T-helper 1 cell treated with Interleukin-12 subunit alpha and Interleukin-12 subunit beta and Interleukin-4 antibody, amounts not matched to agents 30 μg/mL and 1 μg/mL, for 36 hours (primary cell): ENCODE data around the gene CNTFR.

ENCODE experiments used
- H3K27ac Mint-ChIP-seq: one replicate; pipeline ENCODE4 v1.8.0; 2021; ENCODE audit warnings: mild to moderate bottlenecking, mixed read lengths
- H3K27me3 Mint-ChIP-seq: one replicate; pipeline ENCODE4 v1.8.0; 2021; ENCODE audit warnings: low read depth, mixed read lengths
- H3K36me3 Mint-ChIP-seq: one replicate; pipeline ENCODE4 v1.8.0; 2021; ENCODE audit warnings: low read depth, mixed read lengths
- H3K4me1 Mint-ChIP-seq: one replicate; pipeline ENCODE4 v1.8.0; 2021; ENCODE audit warnings: low read depth, mixed read lengths
- H3K4me3 Mint-ChIP-seq: one replicate; pipeline ENCODE4 v1.8.0; 2021; ENCODE audit warnings: mild to moderate bottlenecking, moderate library complexity, mixed read lengths
- H3K9me3 Mint-ChIP-seq: one replicate; pipeline ENCODE4 v1.8.0; 2021; ENCODE audit warnings: mixed read lengths

Gene CNTFR

GRCh38 chr9:34501889-34502425 lies 87.6 kb downstream of the CNTFR start:
- Mint-ChIP-seq H3K27ac (no peak overlapping the region), H3K36me3 (no peaks in the 10 kb centered on the region), H3K27me3 (peaks cover 16% of the 10 kb centered on the region), H3K4me3 (no peak overlapping the region), H3K9me3 (no peaks in the 10 kb centered on the region), H3K4me1 (no peaks in the 10 kb centered on the region)
